ENCODE measurements around the gene PLEKHA5. TPM values are rescaled to one million over a fixed set of nuclear protein-coding genes. Genes with fewer than 3 reads are reported as not detected.

Gene PLEKHA5
- total RNA-seq, 6 experiments from 2014 or later: 15.7 to 22.6 (median 18.6) TPM

- TF ChIP-seq, protein P1, sequence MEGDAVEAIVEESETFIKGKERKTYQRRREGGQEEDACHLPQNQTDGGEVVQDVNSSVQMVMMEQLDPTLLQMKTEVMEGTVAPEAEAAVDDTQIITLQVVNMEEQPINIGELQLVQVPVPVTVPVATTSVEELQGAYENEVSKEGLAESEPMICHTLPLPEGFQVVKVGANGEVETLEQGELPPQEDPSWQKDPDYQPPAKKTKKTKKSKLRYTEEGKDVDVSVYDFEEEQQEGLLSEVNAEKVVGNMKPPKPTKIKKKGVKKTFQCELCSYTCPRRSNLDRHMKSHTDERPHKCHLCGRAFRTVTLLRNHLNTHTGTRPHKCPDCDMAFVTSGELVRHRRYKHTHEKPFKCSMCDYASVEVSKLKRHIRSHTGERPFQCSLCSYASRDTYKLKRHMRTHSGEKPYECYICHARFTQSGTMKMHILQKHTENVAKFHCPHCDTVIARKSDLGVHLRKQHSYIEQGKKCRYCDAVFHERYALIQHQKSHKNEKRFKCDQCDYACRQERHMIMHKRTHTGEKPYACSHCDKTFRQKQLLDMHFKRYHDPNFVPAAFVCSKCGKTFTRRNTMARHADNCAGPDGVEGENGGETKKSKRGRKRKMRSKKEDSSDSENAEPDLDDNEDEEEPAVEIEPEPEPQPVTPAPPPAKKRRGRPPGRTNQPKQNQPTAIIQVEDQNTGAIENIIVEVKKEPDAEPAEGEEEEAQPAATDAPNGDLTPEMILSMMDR (IDR thresholded peaks at IDR 0.05): no peak
- Mint-ChIP-seq H3K4me3 (no peak overlapping the region), H3K4me1 (ENCODE audit: low read depth) (peaks cover 5% of the 10 kb centered on the region), H3K27me3 (ENCODE audit: insufficient read depth) (no peaks in the 10 kb centered on the region), H3K36me3 (ENCODE audit: low read depth) (peaks cover 4% of the 10 kb centered on the region), H3K27ac (no peak overlapping the region), H3K9me3 (no peaks in the 10 kb centered on the region)
- no peak for DNase-seq
These were observed 134.1 kb downstream of the PLEKHA5 start for GRCh38 chr12:19263672-19264071.

DNA sequence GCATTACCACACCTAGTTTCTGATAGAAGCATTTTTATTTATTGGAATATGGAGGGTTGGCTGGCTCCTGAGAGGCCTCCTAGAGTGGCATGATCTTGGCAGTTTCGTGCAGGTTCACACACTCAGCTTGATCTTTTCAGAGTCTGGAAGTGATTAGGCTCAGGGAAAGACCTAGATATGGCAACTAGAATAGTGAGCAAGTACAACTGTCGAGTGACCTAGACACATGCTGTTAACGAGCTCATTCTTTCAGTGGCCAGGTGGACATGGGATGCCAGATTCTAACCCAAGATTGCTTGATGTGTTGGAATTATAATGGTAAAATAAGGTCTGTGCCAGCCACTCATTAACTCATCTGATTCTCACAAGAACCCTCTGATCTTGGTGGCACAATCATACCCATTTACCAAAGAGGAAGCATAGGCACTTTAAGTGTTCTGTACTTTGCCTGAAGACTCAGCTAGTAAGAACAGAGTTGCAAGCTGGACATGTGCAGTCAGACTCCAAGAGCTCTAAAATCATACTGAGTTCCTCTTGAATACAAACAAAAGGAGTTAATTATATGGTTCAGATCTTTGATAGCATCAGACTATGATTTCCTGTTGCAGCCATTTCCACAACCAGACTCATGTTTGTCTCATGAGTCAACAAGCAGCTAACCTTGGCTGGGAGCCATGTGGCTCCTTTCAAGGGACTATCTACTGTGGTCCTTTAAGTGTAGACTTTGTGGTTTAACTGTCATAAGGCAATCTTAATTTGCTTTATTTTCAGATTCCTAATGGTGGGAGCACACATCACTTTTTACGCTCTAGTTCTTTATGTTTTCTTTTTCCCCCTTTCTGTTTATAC, 144.2 kb downstream of the PLEKHA5 start:
- peak; percentile 96 for DNase-seq
- H3K27me3 Mint-ChIP-seq (ENCODE audit: insufficient read depth): peaks cover 2% of the 10 kb centered on the region; the same call in 1 of the 2 replicates
- peaks cover 30% of the 10 kb centered on the region for H3K36me3 Mint-ChIP-seq (ENCODE audit: low read depth)
- peak overlapping the region; percentile 70 for H3K4me3 Mint-ChIP-seq
- TF ChIP-seq, protein P1 (IDR thresholded peaks at IDR 0.05): no peak
- H3K4me1 Mint-ChIP-seq (ENCODE audit: low read depth): peaks cover 38% of the 10 kb centered on the region
- peak overlapping the region; percentile 89 for H3K27ac Mint-ChIP-seq
- no peaks in the 10 kb centered on the region for H3K9me3 Mint-ChIP-seq

GRCh38 chr12:19276767-19277166, 147.2 kb downstream of the PLEKHA5 start:
- Mint-ChIP-seq H3K4me3 (no peak overlapping the region), H3K36me3 (ENCODE audit: low read depth) (peaks cover 18% of the 10 kb centered on the region), H3K4me1 (ENCODE audit: low read depth) (peaks cover 35% of the 10 kb centered on the region), H3K9me3 (no peaks in the 10 kb centered on the region), H3K27me3 (ENCODE audit: insufficient read depth) (peaks cover 2% of the 10 kb centered on the region; the same call in 1 of the 2 replicates), H3K27ac (no peak overlapping the region; the same call in 1 of the 2 replicates)
- no peak for DNase-seq
- TF ChIP-seq, protein P1 (IDR thresholded peaks at IDR 0.05): no peak

DNA sequence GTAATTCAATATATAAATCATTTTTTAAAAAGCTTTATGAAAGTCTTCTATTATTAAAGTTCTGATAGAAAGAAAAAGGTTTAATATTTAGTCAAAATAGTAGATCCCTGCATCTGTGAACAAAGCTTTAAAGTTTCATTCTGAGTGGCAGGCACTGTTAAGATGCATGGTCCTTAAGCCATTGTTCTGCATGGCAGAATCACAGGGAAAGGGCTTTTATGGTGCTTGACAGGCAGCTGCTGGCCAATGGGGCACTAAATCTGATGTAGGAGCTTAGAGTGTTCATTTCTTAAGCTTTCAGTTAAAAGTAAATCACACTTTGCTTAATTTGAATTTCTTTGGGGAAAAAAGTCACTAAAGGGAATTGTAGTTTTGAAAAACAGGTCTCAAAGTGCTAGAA, 148.2 kb downstream of the PLEKHA5 start:
- H3K4me3 Mint-ChIP-seq: no peak overlapping the region
- TF ChIP-seq, protein P1 (IDR thresholded peaks at IDR 0.05): no peak
- H3K36me3 Mint-ChIP-seq (ENCODE audit: low read depth): peaks cover 15% of the 10 kb centered on the region
- H3K4me1 Mint-ChIP-seq (ENCODE audit: low read depth): peaks cover 26% of the 10 kb centered on the region
- H3K27ac Mint-ChIP-seq: no peak overlapping the region
- H3K9me3 Mint-ChIP-seq: no peaks in the 10 kb centered on the region
- H3K27me3 Mint-ChIP-seq (ENCODE audit: insufficient read depth): peaks cover 2% of the 10 kb centered on the region; the same call in 1 of the 2 replicates
- DNase-seq: no peak

DNA sequence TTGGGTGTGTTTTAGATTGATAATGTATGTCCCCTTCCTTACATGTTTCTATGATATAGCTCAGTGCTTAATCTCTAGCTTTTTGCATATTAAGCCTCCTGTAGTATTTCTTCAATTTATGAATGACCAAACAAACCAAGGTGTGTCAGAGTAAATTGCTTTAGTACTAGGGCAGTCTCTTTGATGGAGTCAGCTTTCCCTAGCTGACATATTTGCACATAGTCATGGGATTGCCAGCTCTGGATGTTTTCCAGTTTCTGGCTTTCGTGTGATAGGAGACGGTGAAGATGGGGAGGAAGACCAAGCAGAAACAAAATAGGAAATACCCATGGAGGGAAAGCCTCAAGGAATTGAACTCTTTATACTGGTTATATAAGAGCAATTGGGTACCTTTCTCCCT, 148.9 kb downstream of the PLEKHA5 start:
- H3K4me3 Mint-ChIP-seq: no peak overlapping the region
- H3K9me3 Mint-ChIP-seq: no peaks in the 10 kb centered on the region
- H3K36me3 Mint-ChIP-seq (ENCODE audit: low read depth): peaks cover 15% of the 10 kb centered on the region
- TF ChIP-seq, protein P1 (IDR thresholded peaks at IDR 0.05): no peak
- H3K27ac Mint-ChIP-seq: no peak overlapping the region
- H3K4me1 Mint-ChIP-seq (ENCODE audit: low read depth): peaks cover 19% of the 10 kb centered on the region
- H3K27me3 Mint-ChIP-seq (ENCODE audit: insufficient read depth): peaks cover 2% of the 10 kb centered on the region; the same call in 1 of the 2 replicates
- no peak for DNase-seq

All from HFFc6 (cell line).